HCEC 1CT (cell line): ENCODE results near the gene MAP1B.
A peak's percentile ranks its signal among the peaks of the same experiment; 100 is the strongest.
"Not testable (repeated sequence)": the region's sequence is repeated elsewhere in the genome, so short reads cannot be mapped to it uniquely, and the experiment has no call there.

Source experiments
- DNase-seq: peaks from one replicate; pipeline ENCODE4 v3.0.0-alpha.2; 2017

Gene MAP1B

GRCh38 chr5:72166070-72166979 is 59.0 kb downstream of the MAP1B start:
- DNase-seq: no peak

- DNase-seq: no peak
These were observed 60.0 kb downstream of the MAP1B start for GRCh38 chr5:72167257-72167656.

- no peak for DNase-seq
These were observed 60.5 kb downstream of the MAP1B start for GRCh38 chr5:72167804-72168203.

- no peak for DNase-seq
These were observed 62.8 kb downstream of the MAP1B start for GRCh38 chr5:72170101-72170500.

- not testable (repeated sequence) for DNase-seq
These were observed 63.9 kb downstream of the MAP1B start for GRCh38 chr5:72171181-72171580.

GRCh38 chr5:72171667-72172066 is 64.4 kb downstream of the MAP1B start:
- DNase-seq: no peak

GRCh38 chr5:72172786-72173185 is 65.5 kb downstream of the MAP1B start:
- no peak for DNase-seq

GRCh38 chr5:72177538-72177937 is 70.3 kb downstream of the MAP1B start:
- DNase-seq: no peak

GRCh38 chr5:72179028-72179815 is 71.9 kb downstream of the MAP1B start:
- DNase-seq: peak; percentile 91

- DNase-seq: peak; percentile 34
These were observed 72.7 kb downstream of the MAP1B start for GRCh38 chr5:72179816-72180440.

GRCh38 chr5:72180925-72181324 is 73.7 kb downstream of the MAP1B start:
- no peak for DNase-seq

GRCh38 chr5:72182686-72183085 is 75.4 kb downstream of the MAP1B start:
- DNase-seq: no peak

GRCh38 chr5:72183101-72183520 is 75.8 kb downstream of the MAP1B start:
- no peak for DNase-seq

- no peak for DNase-seq
These were observed 77.1 kb downstream of the MAP1B start for GRCh38 chr5:72184408-72184807.

- DNase-seq: no peak
These were observed 78.4 kb downstream of the MAP1B start for GRCh38 chr5:72185496-72186329.

GRCh38 chr5:72187388-72188075 is 80.3 kb downstream of the MAP1B start:
- DNase-seq: no peak

- DNase-seq: no peak
These were observed 80.9 kb downstream of the MAP1B start for GRCh38 chr5:72188166-72188565.

- DNase-seq: no peak
These were observed 81.9 kb downstream of the MAP1B start for GRCh38 chr5:72189146-72189545.

- no peak for DNase-seq
These were observed 84.1 kb downstream of the MAP1B start for GRCh38 chr5:72191404-72191803.

- DNase-seq: no peak
These were observed 87.6 kb downstream of the MAP1B start for GRCh38 chr5:72194846-72195245.

- DNase-seq: no peak
These were observed 88.3 kb downstream of the MAP1B start for GRCh38 chr5:72195581-72195980.

- DNase-seq: no peak
These were observed 90.1 kb downstream of the MAP1B start for GRCh38 chr5:72197393-72197792.
